ENCODE results near the gene TRPM2.

- TF ChIP-seq CTCF (IDR thresholded peaks at IDR 0.05 in 4 of 5, conservative IDR thresholded peaks at IDR 0.05 in 1 of 5): no peak
- no peak for TF ChIP-seq POLR2A (IDR thresholded peaks at IDR 0.05)
Measured at GRCh38 chr21:44453120-44453519, 99.7 kb downstream of the TRPM2 start.
